Colonic mucosa (tissue), 4 donors: Measurements from ENCODE around the gene VEPH1. TPM values are rescaled to one million over a fixed set of nuclear protein-coding genes. Genes with fewer than 3 reads are reported as not detected.

ENCODE experiments used
- DNase-seq: peaks from one replicate; pipeline ENCODE4 v3.0.0-alpha.2; 2020
- H3K27ac ChIP-seq: fragments of 200-600 bp; one replicate; pipeline ENCODE4 v1.8.0; 2021
- H3K27me3 ChIP-seq: fragments of 200-600 bp; one replicate; pipeline ENCODE4 v1.8.0; 2021
- H3K36me3 ChIP-seq: fragments of 200-600 bp; one replicate; pipeline ENCODE4 v1.8.0; 2021
- H3K4me1 ChIP-seq: fragments of 200-600 bp; one replicate; pipeline ENCODE4 v1.8.0; 2021; ENCODE audit warnings: mild to moderate bottlenecking
- H3K4me3 ChIP-seq: fragments of 200-600 bp; one replicate; pipeline ENCODE4 v1.8.0; 2021
- H3K9ac ChIP-seq, 2 donors: one replicate each; pipeline ENCODE4 v1.7.0; 2013; ENCODE audit warnings: control low read depth in 2 of 2, low read depth in 2 of 2, low read length in 2 of 2
- H3K9me3 ChIP-seq: fragments of 200-600 bp; one replicate; pipeline ENCODE4 v1.8.0; 2021
- intact Hi-C: fragments of 100-400 bp; cut with DNase I; formaldehyde crosslinking; loops from one replicate; pipeline ENCODE4 v1.14.1; 2022
- total RNA-seq, 2 donors: library from RNA; stranded (reverse); fragmentation: NEBNext Ultra II Directional in 1 of 2; extraction: Animal tissue kit (Norgen Biotek cat#: 25700) in 1 of 2; gene quantifications; one replicate each; pipeline ENCODE4 v1.2.1, GENCODE V29; 2021
- TF ChIP-seq, protein P1 (sequence below): fragments of 200-600 bp; IDR thresholded peaks from one replicate; pipeline ENCODE4 v1.8.0; 2022; ENCODE audit warnings: antibody characterized with exemption, mild to moderate bottlenecking
- donor health status: healthy.
- donor health status: DM: no; HTN: no; CAD: no.
- donor health status: DM: no; HTN: no; CAD: no.

VEPH1 gene
- total RNA-seq, 2 donors from 2014 or later, result 1.3 to 2.7 TPM

DNA sequence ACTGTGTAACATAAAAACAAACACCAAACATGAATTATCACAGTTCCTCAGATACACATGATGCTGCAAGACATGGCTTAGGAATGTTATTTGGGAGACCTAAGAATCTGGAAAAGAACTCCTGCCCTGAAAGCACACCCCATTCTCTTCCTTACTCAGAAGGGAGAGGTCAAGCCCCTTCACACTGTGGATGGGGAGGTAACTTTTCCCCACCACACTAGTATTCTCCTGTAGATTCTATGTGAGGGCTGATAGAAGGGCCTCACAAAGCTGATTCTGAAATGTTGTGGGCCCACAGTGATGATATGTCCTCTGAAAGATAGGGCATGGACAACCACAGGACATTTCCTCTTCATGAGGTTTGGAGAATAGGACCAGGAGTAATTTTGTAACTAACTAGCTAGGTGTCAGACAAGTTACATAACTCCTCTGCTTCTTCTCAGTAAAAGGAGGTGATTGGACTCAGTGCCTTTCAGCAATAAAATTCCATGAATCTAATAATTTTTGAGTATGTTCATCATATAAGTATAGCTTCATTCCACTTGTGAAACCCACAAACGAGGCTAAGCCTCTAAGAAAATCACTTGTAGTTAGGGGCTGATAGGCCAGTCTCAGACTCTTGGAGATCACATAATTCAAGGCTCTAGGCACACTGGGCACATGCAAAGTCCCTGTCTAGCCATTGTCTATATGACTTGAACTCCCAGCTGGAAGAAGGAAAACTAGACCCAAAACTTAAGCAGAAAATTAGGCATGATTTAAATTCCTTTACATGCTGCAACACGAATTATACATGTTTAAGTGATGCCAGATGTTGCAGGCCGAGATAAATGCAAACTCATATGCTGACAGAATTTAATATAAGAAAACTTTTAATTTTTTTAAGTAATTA is 59.1 kb downstream of the VEPH1 start:
- Histone ChIP-seq H3K9me3 (no peaks in the 10 kb centered on the region), H3K4me3 (no peak overlapping the region), H3K9ac (no peak overlapping the region), H3K36me3 (no peaks in the 10 kb centered on the region), H3K4me1 (no peaks in the 10 kb centered on the region), H3K27me3 (no peaks in the 10 kb centered on the region), H3K27ac (no peak overlapping the region)
- intact Hi-C loops, result no loop called here
- DNase-seq, result no peak
- TF ChIP-seq, protein P1, sequence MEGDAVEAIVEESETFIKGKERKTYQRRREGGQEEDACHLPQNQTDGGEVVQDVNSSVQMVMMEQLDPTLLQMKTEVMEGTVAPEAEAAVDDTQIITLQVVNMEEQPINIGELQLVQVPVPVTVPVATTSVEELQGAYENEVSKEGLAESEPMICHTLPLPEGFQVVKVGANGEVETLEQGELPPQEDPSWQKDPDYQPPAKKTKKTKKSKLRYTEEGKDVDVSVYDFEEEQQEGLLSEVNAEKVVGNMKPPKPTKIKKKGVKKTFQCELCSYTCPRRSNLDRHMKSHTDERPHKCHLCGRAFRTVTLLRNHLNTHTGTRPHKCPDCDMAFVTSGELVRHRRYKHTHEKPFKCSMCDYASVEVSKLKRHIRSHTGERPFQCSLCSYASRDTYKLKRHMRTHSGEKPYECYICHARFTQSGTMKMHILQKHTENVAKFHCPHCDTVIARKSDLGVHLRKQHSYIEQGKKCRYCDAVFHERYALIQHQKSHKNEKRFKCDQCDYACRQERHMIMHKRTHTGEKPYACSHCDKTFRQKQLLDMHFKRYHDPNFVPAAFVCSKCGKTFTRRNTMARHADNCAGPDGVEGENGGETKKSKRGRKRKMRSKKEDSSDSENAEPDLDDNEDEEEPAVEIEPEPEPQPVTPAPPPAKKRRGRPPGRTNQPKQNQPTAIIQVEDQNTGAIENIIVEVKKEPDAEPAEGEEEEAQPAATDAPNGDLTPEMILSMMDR, result no peak

GRCh38 chr3:157442729-157443128 is 60.5 kb downstream of the VEPH1 start:
- DNase-seq, result no peak
- Histone ChIP-seq H3K27ac (no peak overlapping the region), H3K36me3 (no peaks in the 10 kb centered on the region), H3K27me3 (no peaks in the 10 kb centered on the region), H3K4me1 (no peaks in the 10 kb centered on the region), H3K9me3 (no peaks in the 10 kb centered on the region), H3K9ac (no peak overlapping the region), H3K4me3 (no peak overlapping the region)
- intact Hi-C loops, result no loop called here
- TF ChIP-seq, protein P1, result no peak

DNA sequence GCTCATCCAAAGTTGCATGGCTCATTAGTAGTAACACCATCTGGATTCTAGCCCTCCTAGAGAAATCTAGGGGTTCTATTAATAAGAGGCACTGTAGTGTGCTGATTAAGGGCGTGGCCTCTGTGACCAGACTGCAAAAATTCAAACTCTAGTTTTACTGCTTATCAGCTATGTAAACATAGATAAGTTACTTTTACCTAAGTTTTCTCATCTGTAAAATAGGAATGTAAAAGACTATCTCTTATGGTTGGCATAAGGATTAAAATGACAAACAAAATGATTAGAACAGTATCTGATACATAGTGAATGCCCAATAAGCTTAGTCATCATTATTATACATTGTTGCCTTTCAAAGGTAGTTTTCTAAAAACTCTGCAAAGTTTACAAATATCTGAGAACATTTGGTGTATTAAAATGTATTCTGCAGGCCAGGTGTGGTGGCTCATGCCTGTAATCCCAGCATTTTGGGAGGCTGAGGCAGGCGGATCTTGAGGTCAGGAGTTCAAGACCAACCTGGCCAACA is 62.1 kb downstream of the VEPH1 start:
- H3K9me3 ChIP-seq, result no peaks in the 10 kb centered on the region
- H3K9ac ChIP-seq, result no peak overlapping the region
- no peak overlapping the region for H3K4me3 ChIP-seq
- no peaks in the 10 kb centered on the region for H3K27me3 ChIP-seq
- no peaks in the 10 kb centered on the region for H3K36me3 ChIP-seq
- H3K4me1 ChIP-seq, result no peaks in the 10 kb centered on the region
- no peak for DNase-seq
- TF ChIP-seq, protein P1, result no peak
- no peak overlapping the region for H3K27ac ChIP-seq
- intact Hi-C loops, result no loop called here

DNA sequence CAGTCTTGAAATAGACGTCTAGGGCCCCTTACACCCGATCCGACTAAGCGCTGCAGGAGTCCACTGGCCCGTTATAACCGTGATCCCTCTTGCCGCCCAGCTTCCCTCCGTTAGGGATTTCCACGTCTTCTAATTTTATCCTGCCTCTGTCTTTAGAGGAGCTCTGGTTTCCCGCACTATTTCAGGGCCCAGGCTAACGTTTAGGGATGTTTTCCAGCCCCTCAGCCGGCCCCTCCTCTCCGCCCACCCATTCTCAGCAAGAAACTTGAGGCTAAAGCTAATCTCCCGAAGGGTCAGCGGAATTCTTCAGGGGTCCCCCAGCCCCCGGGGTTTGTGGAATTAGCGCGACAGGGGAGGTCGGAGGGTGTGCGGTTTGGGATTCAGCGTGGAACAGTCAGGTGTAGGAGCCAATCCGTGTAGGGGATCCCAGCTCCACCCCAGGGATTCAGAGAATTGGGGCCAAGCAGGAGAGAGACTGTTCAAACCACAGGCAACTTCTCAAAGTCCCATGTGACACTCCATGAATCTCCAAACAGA is 65.0 kb downstream of the VEPH1 start:
- H3K4me3 ChIP-seq, result peak overlapping the region; percentile 36
- peak overlapping the region in 1 of 2 donors; percentile 54 for H3K9ac ChIP-seq
- intact Hi-C loops, result no loop called here
- no peaks in the 10 kb centered on the region for H3K27me3 ChIP-seq
- no peak for DNase-seq
- no peaks in the 10 kb centered on the region for H3K36me3 ChIP-seq
- no peaks in the 10 kb centered on the region for H3K9me3 ChIP-seq
- H3K4me1 ChIP-seq, result no peaks in the 10 kb centered on the region
- TF ChIP-seq, protein P1, result no peak
- H3K27ac ChIP-seq, result no peak overlapping the region

- H3K27ac ChIP-seq, result peak within 1 kb of the TSS; percentile 14
- intact Hi-C loops, result no loop called here
- H3K36me3 ChIP-seq, result no peaks in the 10 kb centered on the region
- H3K27me3 ChIP-seq, result no peaks in the 10 kb centered on the region
- peak within 1 kb of the TSS in 1 of 2 donors; percentile 21 for H3K9ac ChIP-seq
- DNase-seq, result peak; percentile 30
- no peaks in the 10 kb centered on the region for H3K4me1 ChIP-seq
- peak within 1 kb of the TSS; percentile 36 for H3K4me3 ChIP-seq
- no peaks in the 10 kb centered on the region for H3K9me3 ChIP-seq
- TF ChIP-seq, protein P1, result no peak
These were observed 66.5 kb downstream of the VEPH1 start, which contains the start of gene PTX3 for GRCh38 chr3:157436583-157437291. PTX3 (plus strand) TSS chr3:157436850; CDS start chr3:157436934, 84 bp downstream.
